Dedifferentiated amniotic fluid mesenchymal stem cell (primary cell): ENCODE data around the gene AJAP1.
"Not testable (repeated sequence)": the region's sequence is repeated elsewhere in the genome, so short reads cannot be mapped to it uniquely, and the experiment has no call there.

Source experiments
- DNase-seq: peaks from one replicate; pipeline ENCODE4 v3.0.0-alpha.2; 2016; ENCODE audit errors: extremely low spot score

The AJAP1 gene

GRCh38 chr1:4657244-4657789 lies 2.9 kb downstream of the AJAP1 start:
- DNase-seq = no peak

GRCh38 chr1:4657960-4658541 lies 3.6 kb downstream of the AJAP1 start:
- no peak for DNase-seq

GRCh38 chr1:4658643-4659628 lies 4.5 kb downstream of the AJAP1 start:
- no peak for DNase-seq

- DNase-seq = no peak
Measured at GRCh38 chr1:4660917-4661594, 6.6 kb downstream of the AJAP1 start.

- DNase-seq = no peak
Measured at GRCh38 chr1:4661595-4661917, 7.1 kb downstream of the AJAP1 start.

GRCh38 chr1:4662168-4662567 lies 7.8 kb downstream of the AJAP1 start:
- no peak for DNase-seq

GRCh38 chr1:4662723-4663122 lies 8.3 kb downstream of the AJAP1 start:
- DNase-seq = no peak

- DNase-seq = no peak
Measured at GRCh38 chr1:4664095-4664494, 9.7 kb downstream of the AJAP1 start.

GRCh38 chr1:4664606-4665005 lies 10.2 kb downstream of the AJAP1 start:
- no peak for DNase-seq

- no peak for DNase-seq
Measured at GRCh38 chr1:4665456-4665855, 11.0 kb downstream of the AJAP1 start.

GRCh38 chr1:4666683-4667082 lies 12.3 kb downstream of the AJAP1 start:
- not testable (repeated sequence) for DNase-seq

- DNase-seq = no peak
Measured at GRCh38 chr1:4668743-4669700, 14.6 kb downstream of the AJAP1 start.

- no peak for DNase-seq
Measured at GRCh38 chr1:4670265-4670664, 15.9 kb downstream of the AJAP1 start.

- no peak for DNase-seq
Measured at GRCh38 chr1:4671828-4672227, 17.4 kb downstream of the AJAP1 start.

GRCh38 chr1:4673494-4673893 lies 19.1 kb downstream of the AJAP1 start:
- no peak for DNase-seq

- no peak for DNase-seq
Measured at GRCh38 chr1:4674117-4674516, 19.7 kb downstream of the AJAP1 start.

GRCh38 chr1:4674676-4675075 lies 20.3 kb downstream of the AJAP1 start:
- DNase-seq = no peak

GRCh38 chr1:4675454-4676186 lies 21.2 kb downstream of the AJAP1 start:
- DNase-seq = no peak

GRCh38 chr1:4676253-4676652 lies 21.8 kb downstream of the AJAP1 start:
- no peak for DNase-seq

- no peak for DNase-seq
Measured at GRCh38 chr1:4677608-4678007, 23.2 kb downstream of the AJAP1 start.
